HUDEP-2 (cell line): ENCODE data around the gene BGN.

Source experiments
- DNase-seq, 76 experiments: peaks; one replicate each; lab custom pipeline; 2025; ENCODE audit not compliant: unreplicated experiment in 76 of 76; lab: John Stamatoyannopoulos, UW

BGN gene

DNA sequence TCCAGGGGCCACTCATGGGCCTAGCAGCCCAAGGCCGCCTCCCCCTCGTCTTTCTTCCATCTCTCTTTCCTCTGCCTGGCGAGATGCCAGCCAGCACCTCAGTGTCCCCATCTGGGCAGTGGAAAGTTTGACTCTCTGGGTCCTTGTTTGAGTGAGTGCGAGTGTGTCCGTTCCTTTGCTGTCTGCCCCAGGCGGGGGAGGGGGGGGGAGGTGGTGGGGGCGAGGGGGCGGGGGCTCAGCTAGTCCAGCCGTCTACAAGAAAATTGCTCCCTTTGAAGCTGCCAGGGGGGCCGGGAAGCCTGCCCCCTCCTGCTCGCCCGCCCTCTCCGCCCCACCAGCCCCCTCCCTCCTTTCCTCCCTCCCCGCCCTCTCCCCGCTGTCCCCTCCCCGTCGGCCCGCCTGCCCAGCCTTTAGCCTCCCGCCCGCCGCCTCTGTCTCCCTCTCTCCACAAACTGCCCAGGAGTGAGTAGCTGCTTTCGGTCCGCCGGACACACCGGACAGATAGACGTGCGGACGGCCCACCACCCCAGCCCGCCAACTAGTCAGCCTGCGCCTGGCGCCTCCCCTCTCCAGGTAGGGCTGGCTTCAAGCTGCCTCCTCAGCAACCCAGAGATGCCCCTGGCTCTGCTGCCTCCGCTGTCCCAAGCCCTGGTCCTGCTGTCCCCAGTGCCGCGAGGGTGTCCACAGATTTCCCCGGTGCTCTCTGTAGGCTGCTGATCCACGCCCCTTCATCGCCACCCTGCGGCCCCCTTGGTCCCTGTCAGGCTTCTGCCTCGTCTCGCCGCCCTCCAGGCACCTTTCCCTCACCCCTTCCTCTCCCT lies at the start of gene BGN:
Gene BGN, plus strand, starts transcription at position 440 of the 821 bp plus-strand sequence. CDS start 9,652 bp downstream, outside the sequence.
- DNase-seq: no peak

DNA sequence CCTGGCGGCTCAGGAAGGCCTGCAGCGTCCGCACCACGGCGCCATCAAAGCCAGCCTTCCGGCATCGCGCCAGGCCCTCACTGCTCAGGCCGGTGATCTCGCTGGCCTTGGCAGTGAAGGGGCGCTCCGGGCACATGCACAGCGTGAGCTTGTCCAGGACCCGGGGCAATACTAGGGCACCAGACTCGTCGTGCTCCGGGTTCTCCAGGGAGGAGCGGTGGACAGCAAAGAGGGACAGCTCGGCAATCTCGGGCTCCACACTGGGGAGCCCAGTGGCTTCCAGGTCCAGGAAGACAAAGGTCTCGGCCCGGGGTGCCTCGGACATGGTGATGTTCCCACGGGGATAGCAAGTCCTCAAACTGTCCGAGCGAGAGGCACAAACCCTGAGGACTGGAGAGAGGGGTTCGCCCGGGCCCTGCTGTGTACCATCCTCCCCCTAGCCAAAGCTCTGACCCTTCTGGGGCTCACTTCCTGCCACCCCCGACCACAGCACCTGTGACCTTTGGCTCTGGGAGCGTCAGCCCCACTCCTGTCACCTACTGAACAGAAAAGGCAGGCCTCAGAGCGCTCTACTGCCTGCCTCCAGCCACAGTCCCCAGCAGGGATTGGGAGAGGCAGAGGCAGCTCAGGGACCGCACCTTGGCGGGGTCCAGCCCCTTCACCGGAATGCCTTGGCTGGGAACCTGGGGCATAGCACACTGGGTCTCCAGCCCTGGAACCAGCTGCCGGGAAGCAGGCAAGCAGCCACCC lies 49.5 kb upstream of the BGN start:
- no peak for DNase-seq

DNA sequence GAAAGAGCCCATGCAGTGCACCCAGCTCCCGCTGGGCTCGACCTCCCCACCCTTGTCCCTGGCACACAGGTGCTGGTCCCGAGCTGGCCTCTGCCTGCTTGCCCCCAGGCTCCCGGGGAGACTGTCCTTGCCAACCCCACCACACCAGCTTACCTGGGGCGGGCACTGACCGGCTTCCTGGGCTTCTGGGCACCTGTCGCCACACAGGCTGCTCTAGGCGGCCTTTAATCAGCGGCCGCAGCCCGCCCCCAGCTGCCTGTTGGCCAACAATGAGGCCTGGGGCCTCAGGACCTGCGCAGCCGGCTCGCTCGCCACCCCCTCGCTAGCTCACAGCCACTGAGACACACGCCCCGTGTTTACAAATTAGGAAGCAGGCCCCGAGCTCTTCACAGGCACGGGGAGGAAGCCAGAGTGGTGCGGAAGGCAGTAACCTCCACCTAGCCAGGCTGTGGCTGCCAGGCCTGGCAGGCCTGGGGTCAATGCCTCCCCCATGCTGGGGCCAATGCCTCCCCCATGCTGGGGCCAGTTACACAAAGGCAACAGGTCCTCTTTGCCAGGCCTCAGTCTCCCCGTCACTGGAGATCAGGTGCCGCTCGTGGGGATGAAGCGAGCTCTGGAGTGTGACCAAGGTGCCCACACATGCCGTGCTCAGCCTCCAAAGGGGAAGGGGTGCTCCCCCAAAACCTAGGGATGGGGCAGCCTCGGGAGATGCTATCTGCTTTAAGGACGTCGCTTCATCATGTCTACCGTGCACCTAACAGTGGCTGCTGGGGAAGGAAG lies 48.7 kb upstream of the BGN start, which contains the start of gene TREX2:
Gene TREX2, minus strand, starts transcription at position 201 of the 780 bp plus-strand sequence. CDS start 626 bp downstream, outside the sequence.
- no peak for DNase-seq

DNA sequence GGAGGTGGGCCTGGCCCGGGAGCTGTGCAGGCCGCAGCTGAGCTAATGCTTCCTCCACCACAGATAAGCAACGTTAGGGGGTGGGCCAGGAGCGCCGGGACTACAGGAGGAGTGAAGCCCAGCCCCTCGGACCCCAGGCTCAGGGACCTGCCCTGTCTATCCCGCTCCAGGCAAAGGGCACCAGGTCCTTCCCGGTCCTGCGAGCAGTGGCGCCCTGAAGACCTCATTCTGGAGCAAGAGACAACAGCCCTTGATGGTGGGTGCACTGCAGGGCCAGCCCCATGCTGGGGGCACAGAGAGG lies 48.2 kb upstream of the BGN start:
- no peak for DNase-seq

DNA sequence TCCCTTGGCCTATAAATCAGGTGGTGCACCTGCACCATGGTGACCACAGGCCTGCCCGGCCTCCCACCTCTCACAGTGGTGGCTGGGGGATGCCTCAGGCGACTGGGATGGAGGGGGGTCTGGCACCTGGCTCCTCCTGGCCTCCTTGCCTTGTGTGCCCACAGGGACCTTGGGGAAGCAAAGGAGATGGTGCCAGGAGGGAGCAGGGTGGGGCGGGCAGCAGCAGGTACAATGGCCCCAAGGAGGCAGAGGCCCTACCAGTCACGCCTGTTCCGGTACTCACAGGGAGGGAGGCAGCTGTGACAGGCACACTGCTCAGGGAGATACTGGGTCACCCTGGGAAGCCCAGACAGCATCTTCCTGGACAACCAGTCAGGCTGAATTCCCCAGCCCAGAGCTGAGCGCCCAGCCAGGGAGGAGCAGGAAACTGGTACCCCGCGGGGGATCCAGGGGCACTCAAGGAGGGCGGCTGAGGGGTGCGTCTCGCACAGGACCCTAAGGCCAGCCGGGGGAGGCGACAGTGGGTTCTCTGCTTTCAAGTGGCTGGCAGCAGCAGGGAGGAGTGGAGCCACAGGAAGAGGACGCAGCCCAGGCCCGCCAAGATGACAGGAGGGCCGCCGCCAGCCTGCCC lies 47.7 kb upstream of the BGN start:
- DNase-seq: no peak

DNA sequence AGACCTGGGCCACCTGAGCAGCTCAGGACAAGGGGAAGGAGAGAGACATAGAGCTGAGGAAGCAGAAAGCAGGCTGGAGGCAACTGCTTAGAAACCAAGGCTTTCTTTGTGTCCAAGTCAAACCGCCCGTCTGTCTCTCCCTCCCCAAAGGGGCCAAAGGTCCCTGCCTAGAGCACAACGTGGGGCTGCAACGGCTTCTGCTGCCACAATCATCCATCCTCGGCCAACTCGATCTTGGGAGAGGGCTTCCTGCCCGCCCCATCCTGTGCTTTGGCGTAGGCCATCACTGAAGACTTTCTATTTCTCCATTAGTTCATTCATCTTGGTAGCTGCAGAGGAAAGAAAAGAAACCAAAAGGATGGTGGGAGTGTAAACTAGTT lies 47.2 kb upstream of the BGN start:
- no peak for DNase-seq

DNA sequence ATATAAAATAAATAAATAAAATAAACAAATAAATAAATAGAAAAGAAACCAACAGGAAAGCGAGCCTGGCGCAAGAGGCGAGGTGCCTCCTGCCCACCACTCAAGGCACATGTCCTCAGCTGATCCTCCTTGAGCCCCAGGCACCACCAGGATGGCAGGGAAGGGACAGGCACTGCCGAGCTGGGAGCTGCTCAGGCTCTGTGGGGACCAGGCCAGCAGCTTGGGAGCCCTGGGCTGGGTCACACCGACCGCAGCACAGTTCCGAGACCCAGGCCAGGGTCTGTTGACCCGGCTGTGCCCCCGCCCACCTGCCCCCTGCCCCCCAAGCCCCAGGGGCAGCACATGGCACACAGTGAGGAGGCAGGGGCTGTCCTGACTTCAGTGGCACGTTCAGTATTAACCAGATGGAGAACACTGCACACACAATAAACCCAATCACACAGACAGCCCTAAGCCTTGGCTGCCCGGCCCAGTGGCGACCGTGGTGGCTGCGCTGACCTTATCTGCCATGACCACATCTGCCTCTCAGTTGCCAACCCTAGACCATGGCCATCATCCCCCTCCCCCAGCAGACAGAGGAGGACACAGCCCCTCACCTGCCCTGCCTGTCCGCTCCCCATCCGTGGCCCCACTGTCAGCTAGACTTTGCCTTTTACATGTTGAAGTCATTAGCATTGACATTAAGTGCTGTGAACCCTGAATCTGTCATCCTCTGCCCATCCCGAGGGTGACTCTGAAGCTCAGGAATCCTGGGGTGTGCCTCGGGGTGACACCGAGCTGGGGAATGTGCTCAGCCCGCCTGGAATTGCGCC lies 46.0 kb upstream of the BGN start:
- DNase-seq: no peak

DNA sequence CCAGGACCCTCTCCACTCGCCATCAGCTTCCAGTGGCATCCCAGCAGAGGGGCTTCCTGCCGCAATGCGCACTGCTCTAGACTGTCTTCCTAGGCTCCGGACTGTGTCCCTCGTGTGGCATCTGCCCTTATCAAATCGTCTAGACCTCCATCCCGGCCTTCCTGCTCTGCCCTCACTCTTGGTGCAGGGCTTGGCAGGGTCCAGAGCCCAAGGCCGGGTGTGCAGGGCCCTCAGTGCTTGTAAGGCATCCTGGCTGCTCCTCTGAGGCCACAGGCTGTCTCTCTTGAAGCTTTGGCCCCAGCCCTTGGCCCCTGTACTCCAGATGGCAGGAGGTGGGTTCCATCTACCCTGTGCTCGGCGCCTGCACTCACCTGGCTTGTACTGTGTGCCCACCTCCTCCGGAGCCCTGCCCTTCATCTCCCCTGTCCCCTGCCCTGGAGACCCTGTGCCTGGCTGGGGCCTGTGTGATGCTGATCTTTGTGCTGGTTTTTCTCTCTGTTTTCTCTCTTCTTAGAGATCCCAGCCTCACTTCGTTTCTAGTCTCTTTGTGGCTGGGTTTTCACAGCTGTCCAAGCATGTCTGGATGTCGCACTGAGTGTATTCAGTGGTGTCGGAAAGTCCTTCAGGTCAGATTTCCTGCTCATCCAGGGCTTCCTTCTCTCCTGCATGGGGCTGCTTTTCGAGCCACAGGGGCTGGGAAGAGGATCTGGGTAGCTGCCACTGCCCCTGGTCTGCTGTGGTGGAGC lies 45.2 kb upstream of the BGN start:
- no peak for DNase-seq

DNA sequence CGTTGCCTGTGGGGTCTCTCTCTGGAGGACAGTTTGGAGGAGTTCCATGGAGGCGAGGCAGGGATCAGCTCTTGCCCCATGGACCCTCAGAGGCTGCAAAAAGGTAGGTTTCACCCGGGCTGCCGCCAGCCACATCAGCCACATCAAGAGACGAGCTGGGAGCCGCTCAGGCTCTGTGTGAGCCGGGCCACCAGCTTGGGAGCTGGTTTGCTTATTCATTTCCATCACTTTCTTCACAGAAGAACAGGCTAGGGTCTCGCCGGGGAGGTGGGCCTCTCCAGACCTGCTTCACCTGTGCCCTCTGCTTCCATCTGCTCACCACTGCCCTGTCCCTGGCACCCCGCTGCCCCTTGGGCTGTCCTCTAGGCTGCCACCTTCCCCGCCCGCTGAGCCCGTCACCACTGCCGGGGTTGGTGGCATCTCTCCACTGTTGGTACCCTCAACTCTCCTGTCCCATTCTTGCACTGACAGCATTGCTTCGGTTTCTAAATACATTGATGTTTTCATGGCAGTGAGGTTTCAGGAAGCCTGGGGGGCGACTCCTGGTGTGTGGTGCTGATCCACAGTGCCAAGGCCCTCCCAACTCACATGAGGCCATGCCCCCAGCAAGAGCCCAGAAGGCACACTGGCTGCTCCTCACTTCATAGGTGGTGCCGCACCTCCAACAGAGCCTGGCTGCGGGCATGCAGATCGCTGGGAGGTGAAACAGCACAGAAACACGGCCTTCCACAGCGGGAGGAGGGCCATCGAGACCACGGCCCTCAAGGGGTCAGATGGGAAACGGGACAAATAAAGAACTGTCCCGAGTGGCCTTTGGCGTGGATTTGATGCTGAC lies 44.4 kb upstream of the BGN start:
- no peak for DNase-seq

DNA sequence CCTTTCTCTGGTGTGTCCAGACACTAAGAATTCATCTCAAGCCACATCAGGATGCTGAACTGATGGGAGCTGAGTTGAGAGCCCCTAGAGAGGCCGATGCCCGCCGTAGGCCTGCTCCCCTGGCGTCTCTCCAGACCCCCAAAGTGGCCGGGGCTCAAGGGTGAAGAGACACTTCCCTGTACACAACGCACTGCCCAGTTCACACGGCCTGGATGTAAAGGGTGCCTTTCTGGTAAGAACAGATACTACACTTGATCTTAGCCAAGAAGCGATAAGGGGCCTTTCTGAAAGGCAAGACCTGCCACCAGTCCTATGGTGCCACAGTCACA lies 43.9 kb upstream of the BGN start:
- no peak for DNase-seq

DNA sequence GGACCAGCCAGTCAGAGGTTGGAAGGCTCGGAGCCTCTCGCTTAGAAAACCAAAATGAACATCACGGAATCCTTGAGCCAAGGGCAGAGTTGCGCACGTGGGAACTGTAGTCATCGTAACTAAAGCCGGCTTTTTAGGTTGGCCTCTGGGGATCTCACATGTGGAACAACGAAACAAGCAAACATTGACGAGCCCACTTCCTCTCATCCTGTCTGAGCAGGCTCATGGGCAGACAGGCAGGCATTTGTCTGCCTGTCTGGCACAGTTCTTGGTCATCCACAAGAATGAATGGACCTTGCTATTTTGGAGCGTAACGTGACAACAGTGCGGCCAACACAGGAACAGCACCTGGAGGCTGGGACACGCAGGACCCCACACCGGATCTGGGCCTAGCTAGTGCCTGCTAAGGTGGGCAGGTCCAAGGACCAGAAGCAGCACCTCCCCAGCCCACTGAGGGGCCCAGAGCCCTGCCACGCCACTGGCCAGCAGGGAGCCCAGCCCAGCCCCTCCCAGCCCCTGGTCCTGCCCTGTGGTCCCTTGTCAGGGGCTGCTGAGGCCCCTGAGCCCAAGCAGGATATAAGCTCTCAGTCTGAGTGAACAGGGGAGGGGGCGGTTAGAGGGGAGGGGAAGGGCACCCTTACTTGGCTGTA lies 39.8 kb upstream of the BGN start:
- no peak for DNase-seq

DNA sequence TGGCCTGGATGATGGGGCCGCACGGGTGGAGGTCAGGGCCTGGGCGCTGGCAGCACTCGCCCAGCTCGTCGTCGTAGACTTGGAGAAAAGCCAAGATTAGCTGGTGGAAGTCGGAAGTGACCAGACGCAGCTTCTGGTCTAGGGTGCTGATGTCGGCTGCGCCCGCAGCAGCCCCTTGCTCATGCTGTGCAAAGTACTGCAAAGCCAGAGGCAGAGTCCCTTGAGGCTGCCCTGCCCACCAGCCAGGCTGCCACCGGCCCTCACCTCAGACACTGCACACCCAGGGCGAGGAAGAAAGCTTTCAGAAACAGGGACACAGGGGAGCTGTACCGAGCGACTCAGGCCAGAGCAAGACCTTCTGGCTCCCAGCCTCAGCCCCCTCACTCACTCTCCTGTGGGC lies 39.2 kb upstream of the BGN start:
- no peak for DNase-seq

DNA sequence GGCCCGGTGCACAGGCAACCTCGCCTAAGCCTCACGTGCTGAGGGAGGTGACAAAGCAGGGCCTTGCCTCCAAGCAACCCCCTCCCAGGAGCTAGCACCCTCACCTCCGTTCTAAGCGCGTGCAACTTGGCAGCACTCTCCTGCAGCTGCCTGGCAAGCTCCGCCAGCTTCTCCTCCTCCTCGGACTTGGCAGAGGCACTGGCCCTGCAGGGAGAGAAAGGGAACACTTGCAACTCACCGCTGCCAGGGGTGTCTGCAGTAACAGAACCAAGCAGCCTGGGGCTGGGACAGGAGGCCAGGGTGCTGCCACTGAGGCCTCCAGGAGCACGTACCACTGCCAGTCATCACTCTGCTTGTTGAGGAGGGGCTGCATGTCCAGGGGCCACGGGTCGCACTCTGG lies 38.6 kb upstream of the BGN start:
- no peak for DNase-seq

DNA sequence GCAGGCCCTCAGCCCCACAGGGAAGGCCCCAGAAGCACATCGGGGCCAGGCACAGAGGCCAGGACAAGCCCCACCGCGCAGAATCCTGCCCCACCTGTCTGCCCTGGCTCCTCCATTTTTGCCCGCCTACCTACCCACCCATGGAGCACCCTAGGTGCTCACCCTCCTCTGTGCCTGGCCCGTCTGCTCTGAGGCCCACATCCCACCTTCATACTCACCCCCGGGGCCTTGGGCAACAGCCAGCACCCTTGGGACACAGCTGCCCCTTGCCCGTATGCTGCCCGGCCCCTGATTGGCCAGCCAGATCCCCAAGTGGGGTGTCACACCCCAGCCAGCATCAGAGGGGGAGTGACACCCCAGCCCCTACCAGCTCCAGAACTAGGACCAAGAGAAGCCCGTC lies 38.1 kb upstream of the BGN start:
- no peak for DNase-seq

DNA sequence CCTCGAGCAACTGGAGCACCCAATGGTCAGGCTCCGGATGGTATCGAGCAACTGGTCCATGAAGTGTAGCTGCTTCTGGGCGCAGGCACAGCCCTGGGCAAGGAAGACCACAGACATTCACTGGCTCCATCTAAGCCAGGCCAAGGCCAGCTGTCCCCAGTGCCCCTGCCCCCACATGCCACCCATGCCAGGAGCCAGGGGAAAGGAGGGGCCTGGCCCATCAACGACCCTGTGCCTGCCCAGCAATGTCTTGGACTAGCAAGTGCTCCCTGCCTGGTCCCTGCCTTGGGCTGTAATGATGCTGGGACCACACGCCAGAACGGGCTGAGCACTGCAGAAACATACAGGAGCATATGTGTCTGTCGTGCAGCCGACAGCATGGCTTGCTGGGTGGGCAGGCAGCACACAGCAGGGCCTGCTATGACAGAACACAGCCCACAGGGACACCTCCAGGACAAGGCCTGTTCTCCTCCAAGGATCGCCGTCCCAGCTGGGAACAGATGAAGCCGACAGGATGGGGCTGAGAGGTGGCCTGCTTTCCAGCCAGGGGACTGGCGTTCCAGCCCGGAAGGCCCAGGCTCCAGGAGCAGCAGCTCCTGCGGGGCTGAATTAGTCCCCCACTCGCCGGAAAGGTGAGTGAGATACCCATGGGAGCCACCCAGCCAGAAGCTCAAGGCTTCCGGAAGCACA lies 37.5 kb upstream of the BGN start:
- DNase-seq: no peak

DNA sequence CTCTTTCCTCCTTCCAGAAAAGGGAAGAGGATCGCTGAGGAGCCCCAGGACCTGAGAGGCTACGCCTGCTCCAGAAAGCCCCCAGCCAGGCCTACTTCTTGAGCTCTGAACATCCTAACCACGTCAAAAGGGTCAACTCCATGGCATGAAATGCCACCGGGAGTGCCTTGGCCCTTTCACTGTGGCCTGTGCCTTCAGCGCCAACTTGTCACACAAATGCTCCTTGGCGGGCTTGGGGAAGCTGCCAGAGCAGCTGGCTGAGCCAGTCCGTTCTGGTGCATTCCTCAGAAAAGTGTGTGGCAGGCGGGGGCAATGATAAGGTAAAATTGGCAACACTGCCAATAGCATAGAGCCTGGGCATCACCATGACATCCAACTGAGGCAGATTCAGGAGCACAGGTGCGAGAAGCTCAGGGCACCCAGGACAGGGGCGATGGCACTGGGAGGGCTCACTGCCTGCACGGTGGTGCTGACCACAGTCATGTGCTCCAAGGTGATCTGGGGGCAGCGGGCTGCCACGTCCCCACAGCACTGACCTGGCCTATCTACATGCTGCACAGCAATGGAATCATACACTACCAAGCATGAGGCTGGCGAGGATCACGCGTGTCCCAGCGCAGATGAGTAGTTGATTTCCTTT lies 36.8 kb upstream of the BGN start:
- no peak for DNase-seq

DNA sequence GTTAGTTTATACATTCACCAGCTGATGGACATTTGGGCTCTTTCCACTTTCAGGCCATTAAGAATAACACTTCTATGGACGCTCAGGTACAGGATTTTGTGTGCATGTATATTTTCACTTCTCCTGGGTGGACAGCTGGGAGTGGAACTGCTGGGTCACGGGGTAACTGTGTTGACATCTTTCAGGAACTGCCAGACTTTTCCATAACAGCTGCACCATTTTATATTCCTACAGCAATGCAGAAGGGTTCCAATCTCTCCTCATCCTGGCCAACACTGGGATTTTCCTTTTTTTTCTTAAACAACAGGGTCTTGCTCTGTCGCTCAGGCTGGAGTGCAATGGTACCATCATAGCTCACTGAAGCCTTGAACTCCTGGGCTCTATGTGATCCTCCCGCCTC lies 36.3 kb upstream of the BGN start:
- no peak for DNase-seq
